Measurements from ENCODE around the gene PDCL3. TPM values are rescaled to one million over a fixed set of nuclear protein-coding genes. Genes with fewer than 3 reads are reported as not detected.

PDCL3 gene
- total RNA-seq, 3 donors from 2014 or later (not counting 1 experiment from before 2014, with no cell fraction given) = 22.3 to 27.3 (median 24.8) TPM

DNA sequence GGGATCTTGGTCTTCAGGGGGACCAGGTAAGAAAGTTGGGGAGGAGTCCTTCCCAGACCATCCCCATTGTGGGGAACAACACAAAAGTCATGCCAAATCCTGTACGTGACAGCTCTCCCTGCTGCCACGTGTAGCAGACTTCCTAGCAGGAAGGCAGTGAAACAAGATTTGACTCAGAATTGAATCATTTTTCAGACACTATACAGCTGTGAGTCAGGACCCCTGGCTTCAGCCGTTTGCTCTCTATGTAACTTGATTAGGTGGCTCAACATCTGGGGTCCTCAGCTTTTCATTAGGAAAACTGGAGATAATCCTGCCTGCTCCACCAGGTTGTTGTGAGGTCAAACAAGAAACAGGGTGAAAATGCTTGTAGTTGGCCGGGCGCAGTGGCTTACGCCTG, 32.9 kb upstream of the PDCL3 start:
- Histone ChIP-seq H3K4me1 (ENCODE audit: control insufficient read depth, insufficient read depth, low read length) (no peaks in the 10 kb centered on the region), H3K9me3 (ENCODE audit: control insufficient read depth, insufficient read depth, low read length) (no peaks in the 10 kb centered on the region), H3K36me3 (ENCODE audit: control insufficient read depth, insufficient read depth, low read length) (no peaks in the 10 kb centered on the region), H3K27ac (ENCODE audit: low read length) (no peak overlapping the region), H3K27me3 (ENCODE audit: control insufficient read depth, insufficient read depth, low read length) (no peaks in the 10 kb centered on the region), H3K4me3 (ENCODE audit: low read length) (no peak overlapping the region)
- H3K27me3 Mint-ChIP-seq (ENCODE audit: low read depth in 2 of 2) = peaks cover 7 to 11% of the 10 kb centered on the region in 2 donors
- DNase-seq = no peak
- no peaks in the 10 kb centered on the region for H3K9me3 Mint-ChIP-seq
- no peaks in the 10 kb centered on the region for H3K36me3 Mint-ChIP-seq
- no peak for ATAC-seq
- intact Hi-C loops (cut with micrococcal nuclease) = no loop called here
- H3K4me3 Mint-ChIP-seq = no peak overlapping the region
- WGBS (ENCODE audit: insufficient coverage) = 81% methylated on average over 6 of the region's 6 CpGs
- peaks cover 9% of the 10 kb centered on the region in 2 donors for H3K4me1 Mint-ChIP-seq
- no peak overlapping the region for H3K27ac Mint-ChIP-seq
- TF ChIP-seq, protein P1, sequence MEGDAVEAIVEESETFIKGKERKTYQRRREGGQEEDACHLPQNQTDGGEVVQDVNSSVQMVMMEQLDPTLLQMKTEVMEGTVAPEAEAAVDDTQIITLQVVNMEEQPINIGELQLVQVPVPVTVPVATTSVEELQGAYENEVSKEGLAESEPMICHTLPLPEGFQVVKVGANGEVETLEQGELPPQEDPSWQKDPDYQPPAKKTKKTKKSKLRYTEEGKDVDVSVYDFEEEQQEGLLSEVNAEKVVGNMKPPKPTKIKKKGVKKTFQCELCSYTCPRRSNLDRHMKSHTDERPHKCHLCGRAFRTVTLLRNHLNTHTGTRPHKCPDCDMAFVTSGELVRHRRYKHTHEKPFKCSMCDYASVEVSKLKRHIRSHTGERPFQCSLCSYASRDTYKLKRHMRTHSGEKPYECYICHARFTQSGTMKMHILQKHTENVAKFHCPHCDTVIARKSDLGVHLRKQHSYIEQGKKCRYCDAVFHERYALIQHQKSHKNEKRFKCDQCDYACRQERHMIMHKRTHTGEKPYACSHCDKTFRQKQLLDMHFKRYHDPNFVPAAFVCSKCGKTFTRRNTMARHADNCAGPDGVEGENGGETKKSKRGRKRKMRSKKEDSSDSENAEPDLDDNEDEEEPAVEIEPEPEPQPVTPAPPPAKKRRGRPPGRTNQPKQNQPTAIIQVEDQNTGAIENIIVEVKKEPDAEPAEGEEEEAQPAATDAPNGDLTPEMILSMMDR (IDR thresholded peaks at IDR 0.05) = no peak

DNA sequence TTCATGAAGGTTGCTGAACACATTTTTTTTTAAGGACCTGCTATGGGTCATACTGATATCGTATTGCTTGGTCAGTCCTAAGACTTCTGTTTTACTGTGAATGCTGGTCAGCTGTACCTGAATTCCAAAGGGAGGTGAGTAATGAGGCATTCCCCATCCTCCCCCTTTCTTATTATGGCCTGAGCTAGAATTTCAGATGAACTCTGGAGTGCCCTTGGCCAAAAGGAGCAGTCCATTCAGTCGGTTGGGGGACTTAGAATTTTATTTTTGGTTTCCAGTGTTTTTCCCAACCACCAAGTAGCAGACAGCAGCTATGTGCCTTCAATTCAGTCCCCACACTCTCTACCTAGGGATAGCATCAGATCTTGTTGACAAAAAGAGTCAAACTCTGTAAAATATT, 26.9 kb upstream of the PDCL3 start:
- no peaks in the 10 kb centered on the region for H3K36me3 ChIP-seq (ENCODE audit: control insufficient read depth, insufficient read depth, low read length)
- TF ChIP-seq, protein P1 (IDR thresholded peaks at IDR 0.05) = no peak
- Mint-ChIP-seq H3K27me3 (ENCODE audit: low read depth in 2 of 2) (peaks cover 7 to 11% of the 10 kb centered on the region in 2 donors), H3K27ac (no peak overlapping the region), H3K4me1 (peaks cover under 1 to 1% of the 10 kb centered on the region in 2 donors), H3K36me3 (no peaks in the 10 kb centered on the region), H3K9me3 (no peaks in the 10 kb centered on the region), H3K4me3 (no peak overlapping the region)
- DNase-seq (no peak), ATAC-seq (no peak)
- H3K27ac ChIP-seq (ENCODE audit: low read length) = no peak overlapping the region
- WGBS (ENCODE audit: insufficient coverage) = 89% methylated on average over 2 of the region's 2 CpGs
- H3K4me3 ChIP-seq (ENCODE audit: low read length) = no peak overlapping the region
- intact Hi-C loops (cut with micrococcal nuclease) = no loop called here
- H3K27me3 ChIP-seq (ENCODE audit: control insufficient read depth, insufficient read depth, low read length) = no peaks in the 10 kb centered on the region
- H3K9me3 ChIP-seq (ENCODE audit: control insufficient read depth, insufficient read depth, low read length) = no peaks in the 10 kb centered on the region
- H3K4me1 ChIP-seq (ENCODE audit: control insufficient read depth, insufficient read depth, low read length) = no peaks in the 10 kb centered on the region

DNA sequence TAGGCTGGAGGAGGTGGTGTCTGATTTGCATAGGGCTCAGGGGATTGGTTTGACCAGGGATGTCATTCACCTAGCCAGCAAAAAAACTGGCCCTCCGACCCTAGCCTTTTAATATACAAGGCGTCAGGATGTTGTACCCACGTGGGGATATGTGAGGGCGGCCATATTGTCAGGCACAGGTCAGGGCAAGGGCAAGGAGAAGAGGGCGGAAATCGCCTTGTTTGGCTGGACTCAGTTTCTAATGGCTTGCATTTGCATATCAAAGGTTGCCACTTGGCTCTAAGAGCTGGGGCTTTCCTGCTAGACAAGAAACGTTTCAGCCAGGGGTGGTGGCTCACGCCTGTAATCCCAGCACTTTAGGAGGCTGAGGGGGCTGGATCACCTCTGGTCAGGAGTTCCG, 24.9 kb upstream of the PDCL3 start:
- Mint-ChIP-seq H3K27ac (no peak overlapping the region), H3K27me3 (ENCODE audit: low read depth in 2 of 2) (peaks cover 7 to 10% of the 10 kb centered on the region in 2 donors), H3K4me3 (no peak overlapping the region), H3K36me3 (no peaks in the 10 kb centered on the region), H3K4me1 (no peaks in the 10 kb centered on the region), H3K9me3 (no peaks in the 10 kb centered on the region)
- Histone ChIP-seq H3K9me3 (ENCODE audit: control insufficient read depth, insufficient read depth, low read length) (no peaks in the 10 kb centered on the region), H3K36me3 (ENCODE audit: control insufficient read depth, insufficient read depth, low read length) (no peaks in the 10 kb centered on the region), H3K4me3 (ENCODE audit: low read length) (no peak overlapping the region), H3K27me3 (ENCODE audit: control insufficient read depth, insufficient read depth, low read length) (no peaks in the 10 kb centered on the region), H3K27ac (ENCODE audit: low read length) (no peak overlapping the region), H3K4me1 (ENCODE audit: control insufficient read depth, insufficient read depth, low read length) (no peaks in the 10 kb centered on the region)
- TF ChIP-seq, protein P1 (IDR thresholded peaks at IDR 0.05) = no peak
- no peak for ATAC-seq
- no peak for DNase-seq
- intact Hi-C loops (cut with micrococcal nuclease) = no loop called here
- 83% methylated on average over 9 of the region's 9 CpGs for WGBS (ENCODE audit: insufficient coverage)

DNA sequence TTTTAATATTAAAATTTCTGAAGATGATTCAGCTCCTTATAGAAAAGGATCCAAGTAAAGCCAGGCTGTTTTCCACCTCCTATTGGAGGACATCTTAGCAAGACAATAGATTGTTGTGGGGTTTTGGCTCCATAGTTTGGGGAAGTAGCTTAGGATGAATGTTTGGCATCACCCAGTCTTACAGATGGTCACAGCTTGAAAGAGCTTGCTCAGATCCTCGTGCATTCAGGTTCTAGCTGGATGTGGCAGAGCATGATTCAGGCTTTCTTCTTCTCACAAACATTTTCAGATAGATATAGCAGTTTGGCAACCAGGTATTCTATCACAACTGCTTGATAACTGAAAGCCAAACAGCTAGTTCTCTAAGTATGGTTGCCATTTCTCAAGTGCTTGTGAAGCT, 23.6 kb upstream of the PDCL3 start:
- Mint-ChIP-seq H3K9me3 (no peaks in the 10 kb centered on the region), H3K36me3 (no peaks in the 10 kb centered on the region), H3K4me1 (no peaks in the 10 kb centered on the region), H3K27ac (no peak overlapping the region), H3K27me3 (ENCODE audit: low read depth in 2 of 2) (no peaks in the 10 kb centered on the region), H3K4me3 (no peak overlapping the region)
- H3K27ac ChIP-seq (ENCODE audit: low read length) = no peak overlapping the region
- no peak for DNase-seq
- TF ChIP-seq, protein P1 (IDR thresholded peaks at IDR 0.05) = no peak
- no peaks in the 10 kb centered on the region for H3K36me3 ChIP-seq (ENCODE audit: control insufficient read depth, insufficient read depth, low read length)
- H3K27me3 ChIP-seq (ENCODE audit: control insufficient read depth, insufficient read depth, low read length) = no peaks in the 10 kb centered on the region
- intact Hi-C loops (cut with micrococcal nuclease) = no loop called here
- H3K9me3 ChIP-seq (ENCODE audit: control insufficient read depth, insufficient read depth, low read length) = no peaks in the 10 kb centered on the region
- H3K4me1 ChIP-seq (ENCODE audit: control insufficient read depth, insufficient read depth, low read length) = no peaks in the 10 kb centered on the region
- WGBS (ENCODE audit: insufficient coverage) = 53% methylated on average over 1 of the region's 1 CpG
- ATAC-seq = no peak
- no peak overlapping the region for H3K4me3 ChIP-seq (ENCODE audit: low read length)
